Stimulated activated naive CD4-positive, alpha-beta T cell treated with Interleukin-2 at 50 U/mL for 16 hours (primary cell): Measurements from ENCODE around the gene NIPA2.

ENCODE experiments used
- DNase-seq: peaks from one replicate; lab custom pipeline; 2025; lab: John Stamatoyannopoulos, UW

The NIPA2 gene

GRCh38 chr15:22839046-22839695 is 705 bp downstream of the NIPA2 start:
- no peak for DNase-seq

- no peak for DNase-seq
Measured at GRCh38 chr15:22844421-22845288, 6.2 kb downstream of the NIPA2 start.

- no peak for DNase-seq
Measured at GRCh38 chr15:22845289-22845900, 6.9 kb downstream of the NIPA2 start.

GRCh38 chr15:22846073-22846472 is 7.6 kb downstream of the NIPA2 start:
- DNase-seq = no peak

GRCh38 chr15:22850055-22850454 is 11.6 kb downstream of the NIPA2 start:
- DNase-seq = no peak

GRCh38 chr15:22851513-22851912 is 13.0 kb downstream of the NIPA2 start:
- DNase-seq = no peak

GRCh38 chr15:22855791-22856190 is 17.3 kb downstream of the NIPA2 start:
- no peak for DNase-seq

GRCh38 chr15:22856659-22857058 is 18.2 kb downstream of the NIPA2 start:
- DNase-seq = no peak

GRCh38 chr15:22861161-22861560 is 22.7 kb downstream of the NIPA2 start:
- no peak for DNase-seq

GRCh38 chr15:22863356-22863755 is 24.9 kb downstream of the NIPA2 start:
- DNase-seq = no peak

GRCh38 chr15:22866079-22866478 is 27.6 kb downstream of the NIPA2 start:
- DNase-seq = no peak

- no peak for DNase-seq
Measured at GRCh38 chr15:22867886-22868285, 29.4 kb downstream of the NIPA2 start.

- DNase-seq = no peak
Measured at GRCh38 chr15:22868495-22868894, 30.0 kb downstream of the NIPA2 start.

GRCh38 chr15:22868928-22869327 is 30.5 kb downstream of the NIPA2 start:
- no peak for DNase-seq

GRCh38 chr15:22869856-22870255 is 31.4 kb downstream of the NIPA2 start:
- no peak for DNase-seq

- DNase-seq = no peak
Measured at GRCh38 chr15:22870865-22871264, 32.4 kb downstream of the NIPA2 start.

GRCh38 chr15:22871481-22872086 is 33.1 kb downstream of the NIPA2 start:
- no peak for DNase-seq

GRCh38 chr15:22872936-22873701 is 34.7 kb downstream of the NIPA2 start:
- DNase-seq = no peak

- DNase-seq = no peak
Measured at GRCh38 chr15:22873841-22874240, 35.4 kb downstream of the NIPA2 start.

GRCh38 chr15:22874256-22874655 is 35.8 kb downstream of the NIPA2 start:
- DNase-seq = no peak

- no peak for DNase-seq
Measured at GRCh38 chr15:22874966-22875365, 36.5 kb downstream of the NIPA2 start.

- DNase-seq = no peak
Measured at GRCh38 chr15:22877117-22877516, 38.7 kb downstream of the NIPA2 start.
